Measurements from ENCODE around the gene MDP1. TPM values are rescaled to one million over a fixed set of nuclear protein-coding genes. Genes with fewer than 3 reads are reported as not detected.

Gene MDP1
- total RNA-seq, 1 donor from 2014 or later, result 21.1 TPM

GRCh38 chr14:24192933-24193332 lies 22.9 kb downstream of the MDP1 start:
- no peaks in the 10 kb centered on the region for H3K27me3 ChIP-seq (ENCODE audit: control insufficient read depth, insufficient read depth, low read length)
- TF ChIP-seq CTCF (IDR thresholded peaks at IDR 0.05; ENCODE audit: insufficient read depth, low read length, severe bottlenecking), result no peak
- DNase-seq (ENCODE audit: low read depth) (no peak), FAIRE-seq (no peak)
- H3K4me3 ChIP-seq (ENCODE audit: low read depth, low read length), result no peak overlapping the region
- peaks cover 8% of the 10 kb centered on the region for H3K36me3 ChIP-seq (ENCODE audit: control insufficient read depth, insufficient read depth, low read length)

- no peak for TF ChIP-seq CTCF (IDR thresholded peaks at IDR 0.05; ENCODE audit: insufficient read depth, low read length, severe bottlenecking)
- Histone ChIP-seq H3K4me3 (ENCODE audit: low read depth, low read length) (no peak overlapping the region), H3K27me3 (ENCODE audit: control insufficient read depth, insufficient read depth, low read length) (no peaks in the 10 kb centered on the region), H3K36me3 (ENCODE audit: control insufficient read depth, insufficient read depth, low read length) (peaks cover 17% of the 10 kb centered on the region)
- FAIRE-seq (no peak), DNase-seq (ENCODE audit: low read depth) (no peak)
Observed at GRCh38 chr14:24190416-24190815, 25.4 kb downstream of the MDP1 start.

GRCh38 chr14:24189460-24189859 lies 26.4 kb downstream of the MDP1 start:
- no peak for DNase-seq (ENCODE audit: low read depth)
- FAIRE-seq, result no peak
- TF ChIP-seq CTCF (IDR thresholded peaks at IDR 0.05; ENCODE audit: insufficient read depth, low read length, severe bottlenecking), result no peak
- Histone ChIP-seq H3K4me3 (ENCODE audit: low read depth, low read length) (no peak overlapping the region), H3K36me3 (ENCODE audit: control insufficient read depth, insufficient read depth, low read length) (peaks cover 25% of the 10 kb centered on the region), H3K27me3 (ENCODE audit: control insufficient read depth, insufficient read depth, low read length) (no peaks in the 10 kb centered on the region)

GRCh38 chr14:24189059-24189375 lies 26.8 kb downstream of the MDP1 start:
- no peak overlapping the region for H3K4me3 ChIP-seq (ENCODE audit: low read depth, low read length)
- no peak for FAIRE-seq
- TF ChIP-seq CTCF (IDR thresholded peaks at IDR 0.05; ENCODE audit: insufficient read depth, low read length, severe bottlenecking), result no peak
- DNase-seq (ENCODE audit: low read depth), result no peak
- peaks cover 29% of the 10 kb centered on the region for H3K36me3 ChIP-seq (ENCODE audit: control insufficient read depth, insufficient read depth, low read length)
- H3K27me3 ChIP-seq (ENCODE audit: control insufficient read depth, insufficient read depth, low read length), result no peaks in the 10 kb centered on the region

GRCh38 chr14:24188251-24189058 lies 27.4 kb downstream of the MDP1 start, which contains the start of gene IPO4:
Gene IPO4, minus strand, starts transcription at chr14:24188816. Its CDS starts 29 bp downstream, at chr14:24188787.
- TF ChIP-seq CTCF (IDR thresholded peaks at IDR 0.05; ENCODE audit: insufficient read depth, low read length, severe bottlenecking), result no peak
- H3K36me3 ChIP-seq (ENCODE audit: control insufficient read depth, insufficient read depth, low read length), result peaks cover 34% of the 10 kb centered on the region
- no peaks in the 10 kb centered on the region for H3K27me3 ChIP-seq (ENCODE audit: control insufficient read depth, insufficient read depth, low read length)
- peak within 1 kb of the TSS; percentile 92 for H3K4me3 ChIP-seq (ENCODE audit: low read depth, low read length)
- FAIRE-seq (no peak), DNase-seq (ENCODE audit: low read depth) (peak; percentile 87)

- TF ChIP-seq CTCF (IDR thresholded peaks at IDR 0.05; ENCODE audit: insufficient read depth, low read length, severe bottlenecking), result no peak
- H3K4me3 ChIP-seq (ENCODE audit: low read depth, low read length), result no peak overlapping the region
- FAIRE-seq (no peak), DNase-seq (ENCODE audit: low read depth) (no peak)
- peaks cover 33% of the 10 kb centered on the region for H3K36me3 ChIP-seq (ENCODE audit: control insufficient read depth, insufficient read depth, low read length)
- no peaks in the 10 kb centered on the region for H3K27me3 ChIP-seq (ENCODE audit: control insufficient read depth, insufficient read depth, low read length)
Observed at GRCh38 chr14:24187539-24187915, 28.3 kb downstream of the MDP1 start.
